Cardiac fibroblast (primary cell): ENCODE results near the gene MIER1.

Experiments
- DNase-seq, 2 donors: peaks; one replicate each; pipeline versions ENCODE4 v3.0.0 to v3.0.0-alpha.2; 2010; ENCODE audit warnings: low read depth in 2 of 2
- H3K4me3 ChIP-seq, 2 donors: replicated peaks in 1 of 2; 1 replicate in 1 of 2; 2 replicates in 1 of 2; pipeline ENCODE4 v1.5.1; 2011; ENCODE audit warnings: low read depth in 2 of 2, low read length in 2 of 2, mild to moderate bottlenecking in 2 of 2, moderate library complexity in 1 of 2
- TF ChIP-seq, protein P1 (sequence below): IDR thresholded peaks from one replicate; pipeline ENCODE4 v1.5.1; 2011; ENCODE audit warnings: low read depth, mild to moderate bottlenecking, low read length, inconsistent platforms

MIER1 gene

DNA sequence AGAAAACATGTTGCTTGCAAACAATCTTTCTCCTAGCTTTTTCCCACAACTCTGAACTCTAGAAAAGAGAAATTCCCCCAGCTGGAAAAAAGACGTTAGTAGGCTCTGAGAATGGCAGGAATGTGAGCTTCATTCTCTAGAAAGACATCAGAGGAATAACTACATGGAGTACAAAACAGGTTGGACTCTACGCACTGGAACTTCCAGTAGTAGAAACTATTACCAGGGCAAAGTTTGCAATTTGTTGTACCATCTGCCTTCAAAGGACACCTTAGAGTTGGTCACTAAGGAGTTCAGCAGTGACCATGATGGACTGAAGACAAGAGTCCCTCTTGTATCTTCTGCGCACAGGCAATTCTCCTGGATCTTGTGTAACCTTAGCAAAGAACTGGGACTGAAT lies 68.3 kb downstream of the MIER1 start:
- TF ChIP-seq, protein P1, sequence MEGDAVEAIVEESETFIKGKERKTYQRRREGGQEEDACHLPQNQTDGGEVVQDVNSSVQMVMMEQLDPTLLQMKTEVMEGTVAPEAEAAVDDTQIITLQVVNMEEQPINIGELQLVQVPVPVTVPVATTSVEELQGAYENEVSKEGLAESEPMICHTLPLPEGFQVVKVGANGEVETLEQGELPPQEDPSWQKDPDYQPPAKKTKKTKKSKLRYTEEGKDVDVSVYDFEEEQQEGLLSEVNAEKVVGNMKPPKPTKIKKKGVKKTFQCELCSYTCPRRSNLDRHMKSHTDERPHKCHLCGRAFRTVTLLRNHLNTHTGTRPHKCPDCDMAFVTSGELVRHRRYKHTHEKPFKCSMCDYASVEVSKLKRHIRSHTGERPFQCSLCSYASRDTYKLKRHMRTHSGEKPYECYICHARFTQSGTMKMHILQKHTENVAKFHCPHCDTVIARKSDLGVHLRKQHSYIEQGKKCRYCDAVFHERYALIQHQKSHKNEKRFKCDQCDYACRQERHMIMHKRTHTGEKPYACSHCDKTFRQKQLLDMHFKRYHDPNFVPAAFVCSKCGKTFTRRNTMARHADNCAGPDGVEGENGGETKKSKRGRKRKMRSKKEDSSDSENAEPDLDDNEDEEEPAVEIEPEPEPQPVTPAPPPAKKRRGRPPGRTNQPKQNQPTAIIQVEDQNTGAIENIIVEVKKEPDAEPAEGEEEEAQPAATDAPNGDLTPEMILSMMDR, result no peak
- no peak for DNase-seq
- H3K4me3 ChIP-seq, result no peak overlapping the region

DNA sequence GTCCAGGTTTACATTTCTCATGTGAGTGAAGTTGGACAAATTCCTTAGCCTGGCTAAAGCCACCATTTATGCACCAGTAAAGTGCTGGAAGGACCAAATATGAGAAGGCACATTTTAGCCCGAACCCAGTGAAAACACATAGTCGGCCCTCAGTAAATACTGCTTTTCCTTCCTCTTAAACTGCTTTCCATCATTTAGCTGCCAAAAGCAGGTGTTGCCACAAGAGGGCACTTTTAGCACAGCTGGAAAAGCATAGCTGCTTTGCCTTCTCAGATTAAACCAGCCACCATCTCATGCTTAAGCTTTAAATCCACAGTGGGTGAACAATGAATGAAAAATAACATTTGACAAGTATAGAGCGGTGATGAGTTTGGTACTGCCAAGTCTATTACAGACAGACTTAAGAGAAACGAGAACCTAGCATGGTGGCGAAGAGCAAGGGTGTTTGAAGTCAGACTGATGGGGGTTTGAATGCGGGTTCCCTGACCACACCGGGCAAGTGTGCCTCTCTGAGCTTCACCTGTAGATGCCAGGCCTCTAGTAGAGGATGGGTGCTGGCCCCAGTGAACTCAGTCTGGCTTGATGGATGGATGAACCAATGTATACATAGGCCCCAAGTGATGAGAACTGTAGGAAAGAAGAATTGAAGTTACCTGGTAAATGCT lies 71.4 kb downstream of the MIER1 start:
- H3K4me3 ChIP-seq, result no peak overlapping the region
- TF ChIP-seq, protein P1, result peak; percentile 89
- peak; percentile 85 for DNase-seq

GRCh38 chr1:66998972-66999371 lies 74.2 kb downstream of the MIER1 start:
- H3K4me3 ChIP-seq, result no peak overlapping the region
- TF ChIP-seq, protein P1, result no peak
- no peak for DNase-seq

GRCh38 chr1:66999640-67000400 lies 75.0 kb downstream of the MIER1 start:
- no peak overlapping the region for H3K4me3 ChIP-seq
- TF ChIP-seq, protein P1, result no peak
- no peak for DNase-seq

- TF ChIP-seq, protein P1, result no peak
- DNase-seq, result no peak
These were observed 77.1 kb downstream of the MIER1 start for GRCh38 chr1:67001682-67002425.

DNA sequence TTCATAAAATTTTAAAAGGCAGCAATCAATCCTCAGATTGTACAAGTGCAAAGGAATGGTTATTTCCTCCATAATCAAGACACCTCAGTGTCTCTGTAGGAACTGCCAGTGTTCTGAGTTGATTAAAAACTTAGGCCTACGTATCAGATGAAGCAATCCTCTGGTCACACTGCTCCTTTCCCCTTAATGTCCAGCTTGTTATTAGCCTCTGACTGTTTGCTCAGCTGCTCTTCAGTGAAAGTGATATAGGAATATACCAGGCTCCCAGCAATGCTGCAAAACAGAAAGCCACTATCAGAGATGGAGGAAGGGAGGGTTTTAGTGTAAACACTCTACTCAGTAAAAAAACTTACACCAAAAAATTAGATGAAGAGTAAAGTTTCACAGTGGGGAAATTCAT lies 79.4 kb downstream of the MIER1 start:
- TF ChIP-seq, protein P1, result no peak
- no peak overlapping the region for H3K4me3 ChIP-seq
- no peak for DNase-seq

More at GRCh38 chr1:67001682-67002425, 77.1 kb downstream of the MIER1 start:
- H3K4me3 ChIP-seq, result no peak overlapping the region
